ENCODE measurements around the gene ITPRIPL2.

ITPRIPL2 gene

GRCh38 chr16:19114359-19115147, 789 bp downstream of the ITPRIPL2 start:
- peak; percentile 84 for DNase-seq (ENCODE audit: low spot score)
- Histone ChIP-seq H3K4me3 (peak overlapping the region; percentile 86), H3K27ac (peak overlapping the region; percentile 96 to 97)
- TF ChIP-seq, protein P1, sequence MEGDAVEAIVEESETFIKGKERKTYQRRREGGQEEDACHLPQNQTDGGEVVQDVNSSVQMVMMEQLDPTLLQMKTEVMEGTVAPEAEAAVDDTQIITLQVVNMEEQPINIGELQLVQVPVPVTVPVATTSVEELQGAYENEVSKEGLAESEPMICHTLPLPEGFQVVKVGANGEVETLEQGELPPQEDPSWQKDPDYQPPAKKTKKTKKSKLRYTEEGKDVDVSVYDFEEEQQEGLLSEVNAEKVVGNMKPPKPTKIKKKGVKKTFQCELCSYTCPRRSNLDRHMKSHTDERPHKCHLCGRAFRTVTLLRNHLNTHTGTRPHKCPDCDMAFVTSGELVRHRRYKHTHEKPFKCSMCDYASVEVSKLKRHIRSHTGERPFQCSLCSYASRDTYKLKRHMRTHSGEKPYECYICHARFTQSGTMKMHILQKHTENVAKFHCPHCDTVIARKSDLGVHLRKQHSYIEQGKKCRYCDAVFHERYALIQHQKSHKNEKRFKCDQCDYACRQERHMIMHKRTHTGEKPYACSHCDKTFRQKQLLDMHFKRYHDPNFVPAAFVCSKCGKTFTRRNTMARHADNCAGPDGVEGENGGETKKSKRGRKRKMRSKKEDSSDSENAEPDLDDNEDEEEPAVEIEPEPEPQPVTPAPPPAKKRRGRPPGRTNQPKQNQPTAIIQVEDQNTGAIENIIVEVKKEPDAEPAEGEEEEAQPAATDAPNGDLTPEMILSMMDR (IDR thresholded peaks at IDR 0.05) = no peak

- DNase-seq (ENCODE audit: low spot score) = no peak
- peak overlapping the region; percentile 86 for H3K4me3 ChIP-seq
- TF ChIP-seq, protein P1 (IDR thresholded peaks at IDR 0.05) = no peak
- peak overlapping the region; percentile 96 to 97 for H3K27ac ChIP-seq
These were observed 1.6 kb downstream of the ITPRIPL2 start for GRCh38 chr16:19115148-19116021.

GRCh38 chr16:19116711-19117449, 3.1 kb downstream of the ITPRIPL2 start:
- H3K4me3 ChIP-seq = peak overlapping the region; percentile 86
- TF ChIP-seq, protein P1 (IDR thresholded peaks at IDR 0.05) = no peak
- peak overlapping the region in 1 of 2 donors; percentile 47 for H3K27ac ChIP-seq
- DNase-seq (ENCODE audit: low spot score) = no peak

- no peak for DNase-seq (ENCODE audit: low spot score)
- Histone ChIP-seq H3K27ac (peak overlapping the region; percentile 83 to 84), H3K4me3 (peak overlapping the region; percentile 60)
- TF ChIP-seq, protein P1 (IDR thresholded peaks at IDR 0.05) = no peak
These were observed 5.2 kb downstream of the ITPRIPL2 start for GRCh38 chr16:19118938-19119431.

- peak overlapping the region; percentile 83 to 84 for H3K27ac ChIP-seq
- TF ChIP-seq, protein P1 (IDR thresholded peaks at IDR 0.05) = no peak
- no peak for DNase-seq (ENCODE audit: low spot score)
- H3K4me3 ChIP-seq = peak overlapping the region; percentile 60
These were observed 5.8 kb downstream of the ITPRIPL2 start for GRCh38 chr16:19119564-19119963.

GRCh38 chr16:19123535-19124178, 9.9 kb downstream of the ITPRIPL2 start:
- H3K27ac ChIP-seq = no peak overlapping the region
- H3K4me3 ChIP-seq = no peak overlapping the region
- no peak for DNase-seq (ENCODE audit: low spot score)
- TF ChIP-seq, protein P1 (IDR thresholded peaks at IDR 0.05) = no peak

Measured in coronary artery (tissue), 2 donors.